ENCODE data around the gene TRAPPC2. TPM values are rescaled to one million over a fixed set of nuclear protein-coding genes. Genes with fewer than 3 reads are reported as not detected.

TRAPPC2 gene
- total RNA-seq, 2 experiments from 2014 or later, result 21.6 to 23.2 TPM

DNA sequence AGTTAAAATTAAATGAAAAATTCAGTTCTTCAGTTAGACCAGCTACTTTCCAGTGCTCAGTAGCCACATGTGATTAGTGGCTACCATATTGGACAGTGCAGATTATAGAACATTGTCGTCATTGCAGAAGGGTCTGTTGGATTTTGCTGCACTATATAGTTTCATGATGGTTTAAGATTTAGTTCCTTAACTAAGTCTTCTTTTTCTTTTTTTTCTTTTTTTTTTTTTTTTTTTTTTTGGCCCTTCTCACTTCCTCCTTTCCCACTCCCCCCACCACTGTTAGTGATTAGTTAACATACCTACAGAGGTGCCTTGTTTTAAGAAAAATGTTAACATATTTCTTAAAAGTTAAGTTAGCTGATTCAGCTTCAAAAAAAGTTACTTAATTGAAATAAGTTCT lies 36.4 kb downstream of the TRAPPC2 start:
- POLR2A ChIA-PET, result interaction anchor here (0.5 kb wide), 1 partner anchor 36 kb away, joined by 3 read pairs; no protein-coding TSS in a partner anchor
- Mint-ChIP-seq H3K4me3 (no peak overlapping the region), H3K4me1 (ENCODE audit: low read depth) (peaks cover 48% of the 10 kb centered on the region), H3K9me3 (ENCODE audit: insufficient read depth) (no peaks in the 10 kb centered on the region), H3K27me3 (ENCODE audit: low read depth) (no peaks in the 10 kb centered on the region), H3K27ac (no peak overlapping the region), H3K36me3 (ENCODE audit: low read depth) (peaks cover 18% of the 10 kb centered on the region)
- CTCF ChIA-PET, result interaction anchor here (1.4 to 1.5 kb wide), 2 partner anchors 22 to 334 kb away, joined by 3 to 4 read pairs; no protein-coding TSS in a partner anchor
- DNase-seq, result no peak
- ATAC-seq, result no peak

DNA sequence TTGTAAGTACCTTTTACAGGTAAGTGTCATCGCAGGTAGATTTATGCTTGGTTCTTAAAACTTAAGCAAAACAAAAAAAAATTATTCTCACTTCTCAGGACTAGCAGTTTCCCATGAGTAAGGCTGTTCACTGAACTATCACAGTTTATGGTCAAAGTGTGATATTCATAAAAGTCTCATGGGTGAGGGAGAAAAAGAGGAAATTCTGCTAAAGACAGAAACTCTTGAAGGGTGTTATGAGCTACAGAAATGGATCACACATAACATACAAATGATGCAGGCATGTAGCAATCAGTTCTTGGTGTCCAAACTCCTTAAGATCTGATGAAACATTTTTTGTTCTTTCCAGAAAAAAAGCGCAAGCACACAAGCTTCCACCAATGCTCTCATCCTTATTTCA lies 37.0 kb downstream of the TRAPPC2 start:
- no peaks in the 10 kb centered on the region for H3K27me3 Mint-ChIP-seq (ENCODE audit: low read depth)
- no peak overlapping the region for H3K4me3 Mint-ChIP-seq
- H3K4me1 Mint-ChIP-seq (ENCODE audit: low read depth), result peaks cover 53% of the 10 kb centered on the region
- POLR2A ChIA-PET, result interaction anchor here (0.5 kb wide), 1 partner anchor 36 kb away, joined by 3 read pairs; no protein-coding TSS in a partner anchor
- H3K27ac Mint-ChIP-seq, result peak overlapping the region; percentile 13
- CTCF ChIA-PET, result interaction anchor here (0.9 to 1.5 kb wide), 2 partner anchors 10 to 22 kb away, joined by 3 to 4 read pairs; no protein-coding TSS in a partner anchor
- H3K9me3 Mint-ChIP-seq (ENCODE audit: insufficient read depth), result no peaks in the 10 kb centered on the region
- no peak for ATAC-seq
- H3K36me3 Mint-ChIP-seq (ENCODE audit: low read depth), result peaks cover 18% of the 10 kb centered on the region
- DNase-seq, result no peak

DNA sequence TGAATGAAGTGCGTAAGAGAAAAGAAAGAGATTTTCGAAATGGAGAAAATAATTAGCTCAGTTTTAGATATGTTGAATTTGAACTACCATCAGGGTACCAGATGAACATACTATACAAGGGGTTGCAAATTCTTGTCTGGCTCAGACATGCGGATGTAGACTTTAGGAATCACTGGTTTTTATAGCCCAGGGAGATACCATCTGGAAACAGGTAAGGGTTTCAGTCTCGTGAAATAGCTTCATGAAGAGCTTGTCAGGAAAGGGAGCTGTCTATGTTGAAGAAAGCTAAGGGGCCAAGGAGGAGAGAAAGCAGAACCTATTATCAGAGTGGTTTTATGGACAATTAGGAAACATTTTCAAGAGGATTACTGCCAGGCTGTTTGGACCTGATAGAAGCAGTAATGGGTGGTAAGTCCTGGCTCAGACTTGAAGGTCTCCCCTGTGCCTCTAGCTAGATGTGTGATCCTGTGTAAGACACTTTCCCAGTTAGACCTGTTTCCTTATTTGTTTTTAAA lies 38.8 kb downstream of the TRAPPC2 start:
- Mint-ChIP-seq H3K4me1 (ENCODE audit: low read depth) (peaks cover 50% of the 10 kb centered on the region), H3K36me3 (ENCODE audit: low read depth) (peaks cover 17% of the 10 kb centered on the region), H3K27ac (no peak overlapping the region), H3K27me3 (ENCODE audit: low read depth) (no peaks in the 10 kb centered on the region), H3K9me3 (ENCODE audit: insufficient read depth) (no peaks in the 10 kb centered on the region), H3K4me3 (no peak overlapping the region)
- ChIA-PET POLR2A (interaction anchor here (1.5 kb wide), 1 partner anchor 39 kb away, joined by 3 read pairs; no protein-coding TSS in a partner anchor), CTCF (no interaction called here)
- DNase-seq (no peak), ATAC-seq (no peak)

DNA sequence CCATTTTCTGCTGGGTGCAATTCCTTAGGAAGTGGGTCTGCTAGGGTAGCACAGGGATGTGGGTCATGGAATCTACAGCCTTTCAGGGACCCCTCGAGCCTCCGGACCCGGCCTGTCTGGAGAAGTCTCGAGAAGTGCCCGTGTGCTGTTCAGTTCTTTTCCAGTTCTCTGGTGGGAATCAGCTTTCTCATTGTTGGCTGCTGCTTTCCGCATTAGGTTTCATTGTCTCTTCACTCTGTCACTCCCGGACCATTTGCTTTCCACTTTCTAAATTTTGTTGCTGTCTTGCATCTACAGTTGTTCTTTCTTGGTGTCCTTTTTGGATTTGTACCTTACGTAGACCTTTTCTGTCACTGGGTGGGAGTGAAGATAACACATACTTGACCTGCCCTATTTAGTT lies 39.4 kb downstream of the TRAPPC2 start:
- H3K36me3 Mint-ChIP-seq (ENCODE audit: low read depth), result peaks cover 21% of the 10 kb centered on the region
- CTCF ChIA-PET, result interaction anchor here (1.4 kb wide), 1 partner anchor 31 kb away, joined by 4 read pairs; no protein-coding TSS in a partner anchor
- peak overlapping the region; percentile 52 for H3K27ac Mint-ChIP-seq
- H3K9me3 Mint-ChIP-seq (ENCODE audit: insufficient read depth), result no peaks in the 10 kb centered on the region
- H3K4me3 Mint-ChIP-seq, result no peak overlapping the region
- ATAC-seq (no peak), DNase-seq (no peak)
- H3K27me3 Mint-ChIP-seq (ENCODE audit: low read depth), result no peaks in the 10 kb centered on the region
- POLR2A ChIA-PET, result interaction anchor here (0.6 kb wide), 1 partner anchor 40 kb away, joined by 3 read pairs; the partner anchor contains the start of genes OFD1 and TRAPPC2
- H3K4me1 Mint-ChIP-seq (ENCODE audit: low read depth), result peaks cover 56% of the 10 kb centered on the region

DNA sequence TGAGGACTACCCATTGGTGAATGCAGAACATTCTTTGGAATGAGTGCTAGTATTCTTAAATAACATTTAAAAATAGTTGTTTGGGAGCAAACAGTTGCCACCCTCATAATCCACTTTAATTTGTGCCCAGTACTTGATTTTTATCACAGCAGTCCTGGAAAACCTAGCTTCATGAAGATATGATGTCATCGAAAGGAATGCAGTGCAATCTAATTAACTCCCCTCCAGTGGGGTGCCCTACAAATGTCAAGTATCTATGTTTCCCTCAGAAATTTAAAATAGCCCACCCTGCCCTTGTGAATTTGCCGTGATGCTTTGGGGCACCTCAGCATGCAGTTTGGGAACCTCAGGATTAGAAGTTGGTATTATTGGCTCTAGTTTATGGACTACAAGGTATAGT lies 40.1 kb downstream of the TRAPPC2 start:
- Mint-ChIP-seq H3K36me3 (ENCODE audit: low read depth) (peaks cover 19% of the 10 kb centered on the region), H3K9me3 (ENCODE audit: insufficient read depth) (no peaks in the 10 kb centered on the region), H3K27ac (no peak overlapping the region), H3K4me1 (ENCODE audit: low read depth) (peaks cover 55% of the 10 kb centered on the region), H3K4me3 (no peak overlapping the region), H3K27me3 (ENCODE audit: low read depth) (no peaks in the 10 kb centered on the region)
- ChIA-PET CTCF (interaction anchor here (1.4 kb wide), 1 partner anchor 32 kb away, joined by 4 read pairs; no protein-coding TSS in a partner anchor), POLR2A (interaction anchor here (0.6 kb wide), 1 partner anchor 40 kb away, joined by 3 read pairs; the partner anchor contains the start of genes OFD1 and TRAPPC2)
- ATAC-seq (no peak), DNase-seq (no peak)

DNA sequence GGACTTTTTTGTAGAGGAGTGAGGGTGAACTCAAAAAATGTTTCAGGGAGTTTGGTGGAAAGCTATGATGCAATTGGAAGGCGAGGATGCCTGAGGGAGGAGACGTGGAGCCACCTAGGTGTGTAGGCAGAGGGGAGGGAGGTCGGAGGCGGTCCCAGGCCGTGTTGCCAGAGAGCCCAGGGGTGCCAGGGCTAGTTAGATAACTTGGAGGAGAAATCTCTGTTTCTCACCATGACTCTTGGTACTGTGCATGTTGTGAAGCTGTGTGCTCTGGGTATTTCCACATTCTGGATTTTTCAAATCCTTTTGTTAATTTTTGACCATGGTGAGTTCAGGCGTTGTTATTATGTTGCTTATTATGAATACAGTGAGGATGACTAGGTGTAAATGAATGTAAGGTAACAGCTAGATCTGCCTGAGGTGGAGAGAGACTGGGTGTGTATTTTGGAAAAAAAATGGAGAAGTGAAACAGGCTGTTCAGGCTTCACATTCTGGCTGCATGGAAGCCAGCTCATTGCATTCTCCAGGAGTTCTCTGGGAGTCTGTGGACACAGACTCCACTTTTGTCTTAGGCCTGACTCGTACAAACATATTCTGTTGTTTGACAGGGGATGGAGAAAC lies 41.0 kb downstream of the TRAPPC2 start:
- Mint-ChIP-seq H3K27ac (no peak overlapping the region), H3K9me3 (ENCODE audit: insufficient read depth) (no peaks in the 10 kb centered on the region), H3K36me3 (ENCODE audit: low read depth) (peaks cover 17% of the 10 kb centered on the region), H3K4me3 (no peak overlapping the region), H3K4me1 (ENCODE audit: low read depth) (peaks cover 53% of the 10 kb centered on the region), H3K27me3 (ENCODE audit: low read depth) (no peaks in the 10 kb centered on the region)
- ChIA-PET CTCF (no interaction called here), POLR2A (no interaction called here)
- DNase-seq (no peak), ATAC-seq (no peak)

DNA sequence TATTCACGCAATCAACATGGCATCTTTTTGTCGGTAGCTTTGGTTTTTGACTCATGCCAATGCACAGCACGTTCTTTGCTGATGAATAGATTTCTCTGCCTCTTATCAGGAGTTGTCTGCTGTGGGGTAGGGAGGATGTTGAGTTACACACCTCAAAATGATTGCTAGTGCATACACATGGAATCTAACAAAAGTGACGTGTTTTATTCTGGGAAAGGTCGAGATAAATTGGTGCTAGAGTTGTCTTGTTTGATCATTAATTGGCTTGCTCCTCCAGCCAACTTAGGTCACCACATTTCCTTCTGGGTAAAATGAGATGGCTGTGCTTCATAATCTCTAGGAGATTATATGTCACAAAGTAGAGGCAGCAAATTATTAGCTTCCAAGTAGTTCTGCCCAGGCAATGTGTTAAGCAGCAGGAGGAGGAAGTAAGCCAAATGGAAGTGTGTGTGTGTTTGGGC lies 41.6 kb downstream of the TRAPPC2 start:
- H3K9me3 Mint-ChIP-seq (ENCODE audit: insufficient read depth), result no peaks in the 10 kb centered on the region
- H3K4me1 Mint-ChIP-seq (ENCODE audit: low read depth), result peaks cover 59% of the 10 kb centered on the region
- ChIA-PET POLR2A (no interaction called here), CTCF (no interaction called here)
- no peak overlapping the region for H3K4me3 Mint-ChIP-seq
- H3K27me3 Mint-ChIP-seq (ENCODE audit: low read depth), result no peaks in the 10 kb centered on the region
- no peak overlapping the region for H3K27ac Mint-ChIP-seq
- DNase-seq, result no peak
- peaks cover 17% of the 10 kb centered on the region for H3K36me3 Mint-ChIP-seq (ENCODE audit: low read depth)
- ATAC-seq, result no peak

DNA sequence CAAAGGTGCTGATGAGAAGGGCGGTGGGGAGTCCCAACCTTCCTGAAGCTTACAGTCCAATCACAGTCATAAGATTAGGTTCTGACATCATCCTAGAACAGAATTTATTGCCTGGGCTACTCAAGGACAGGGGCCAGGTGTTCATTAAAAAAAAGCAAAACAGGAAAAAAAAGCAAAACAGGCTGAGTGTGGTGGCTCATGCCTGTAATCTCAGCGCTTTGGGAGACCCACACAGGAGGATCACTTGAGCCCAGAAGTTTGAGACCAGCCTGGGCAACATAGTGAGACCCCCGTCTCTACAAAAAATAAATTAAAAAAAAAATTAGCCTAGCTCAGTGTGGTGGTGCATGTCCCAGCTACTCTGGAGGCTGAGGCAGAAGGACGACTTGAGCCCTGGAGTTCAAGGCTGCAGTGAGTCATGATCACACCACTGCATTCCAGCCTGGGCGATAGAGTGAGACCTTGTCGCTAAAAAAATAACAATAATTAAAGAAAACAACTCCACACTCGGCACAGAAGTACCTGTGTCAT lies 42.5 kb downstream of the TRAPPC2 start:
- no peak for DNase-seq
- POLR2A ChIA-PET, result interaction anchor here (1.0 kb wide), 1 partner anchor 39 kb away, joined by 3 read pairs; the partner anchor contains the start of gene TCEANC
- Mint-ChIP-seq H3K36me3 (ENCODE audit: low read depth) (peaks cover 12% of the 10 kb centered on the region), H3K4me1 (ENCODE audit: low read depth) (peaks cover 58% of the 10 kb centered on the region), H3K9me3 (ENCODE audit: insufficient read depth) (no peaks in the 10 kb centered on the region), H3K27me3 (ENCODE audit: low read depth) (no peaks in the 10 kb centered on the region), H3K4me3 (no peak overlapping the region), H3K27ac (no peak overlapping the region)
- ATAC-seq, result no peak
- CTCF ChIA-PET, result no interaction called here

DNA sequence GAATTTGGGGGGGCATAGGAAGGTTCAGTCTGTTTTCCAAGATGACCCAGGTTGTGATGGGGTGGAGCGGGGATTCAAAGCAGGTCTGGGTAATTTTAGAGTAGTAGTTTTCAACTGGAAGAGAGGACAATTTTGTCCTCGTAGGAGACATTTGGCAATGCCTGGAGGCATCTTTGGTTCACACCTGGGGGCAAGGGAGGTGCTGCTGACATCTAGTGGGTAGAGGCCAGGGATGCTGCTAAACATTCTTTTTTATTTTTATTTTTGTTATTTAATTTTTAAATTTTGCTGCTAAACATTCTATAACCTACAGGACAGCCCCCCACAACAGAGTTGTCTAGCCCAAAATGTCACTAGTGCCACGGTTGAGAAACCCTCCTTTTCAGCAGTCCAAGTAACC lies 43.6 kb downstream of the TRAPPC2 start:
- H3K36me3 Mint-ChIP-seq (ENCODE audit: low read depth), result peaks cover 12% of the 10 kb centered on the region
- peak; percentile 21 for DNase-seq
- no peak overlapping the region for H3K27ac Mint-ChIP-seq
- ATAC-seq, result no peak
- no peaks in the 10 kb centered on the region for H3K9me3 Mint-ChIP-seq (ENCODE audit: insufficient read depth)
- POLR2A ChIA-PET, result interaction anchor here (0.7 kb wide), 1 partner anchor 30 kb away, joined by 4 read pairs; no protein-coding TSS in a partner anchor
- CTCF ChIA-PET, result no interaction called here
- peaks cover 56% of the 10 kb centered on the region for H3K4me1 Mint-ChIP-seq (ENCODE audit: low read depth)
- H3K27me3 Mint-ChIP-seq (ENCODE audit: low read depth), result no peaks in the 10 kb centered on the region
- H3K4me3 Mint-ChIP-seq, result peak overlapping the region; percentile 75

DNA sequence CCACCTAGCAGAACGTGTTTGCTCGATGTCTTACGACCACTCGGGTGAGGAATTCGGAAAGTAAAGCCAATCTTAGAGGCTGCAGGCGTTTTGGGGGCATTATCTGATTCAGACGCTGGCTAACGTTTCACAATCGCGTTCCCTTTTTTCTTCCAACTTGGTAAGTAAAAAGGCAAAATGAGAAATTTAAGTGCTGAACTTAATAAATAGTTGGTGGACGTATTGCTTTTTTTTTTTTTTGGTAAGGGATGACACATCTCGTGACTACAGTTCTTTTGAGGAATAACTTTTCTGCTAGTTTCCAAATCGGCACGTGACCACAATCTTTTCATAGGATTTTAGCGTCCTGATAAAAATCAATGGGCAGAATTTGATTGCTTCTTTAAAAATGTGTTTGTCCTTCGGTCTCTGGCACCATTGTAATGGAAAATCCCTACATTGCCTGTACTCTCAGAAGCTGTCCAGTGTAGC lies 44.6 kb downstream of the TRAPPC2 start:
- Mint-ChIP-seq H3K27me3 (ENCODE audit: low read depth) (no peaks in the 10 kb centered on the region), H3K4me1 (ENCODE audit: low read depth) (peaks cover 54% of the 10 kb centered on the region), H3K36me3 (ENCODE audit: low read depth) (peaks cover 8% of the 10 kb centered on the region), H3K9me3 (ENCODE audit: insufficient read depth) (no peaks in the 10 kb centered on the region), H3K4me3 (peak overlapping the region; percentile 75), H3K27ac (peak overlapping the region; percentile 81)
- ChIA-PET POLR2A (interaction anchor here (1.2 to 2.4 kb wide), 3 partner anchors 20 to 340 kb away, joined by 4 to 18 read pairs (median 7); partner anchors contain the start of genes GEMIN8, OFD1 and TRAPPC2), CTCF (no interaction called here)
- DNase-seq, result no peak
- no peak for ATAC-seq

DNA sequence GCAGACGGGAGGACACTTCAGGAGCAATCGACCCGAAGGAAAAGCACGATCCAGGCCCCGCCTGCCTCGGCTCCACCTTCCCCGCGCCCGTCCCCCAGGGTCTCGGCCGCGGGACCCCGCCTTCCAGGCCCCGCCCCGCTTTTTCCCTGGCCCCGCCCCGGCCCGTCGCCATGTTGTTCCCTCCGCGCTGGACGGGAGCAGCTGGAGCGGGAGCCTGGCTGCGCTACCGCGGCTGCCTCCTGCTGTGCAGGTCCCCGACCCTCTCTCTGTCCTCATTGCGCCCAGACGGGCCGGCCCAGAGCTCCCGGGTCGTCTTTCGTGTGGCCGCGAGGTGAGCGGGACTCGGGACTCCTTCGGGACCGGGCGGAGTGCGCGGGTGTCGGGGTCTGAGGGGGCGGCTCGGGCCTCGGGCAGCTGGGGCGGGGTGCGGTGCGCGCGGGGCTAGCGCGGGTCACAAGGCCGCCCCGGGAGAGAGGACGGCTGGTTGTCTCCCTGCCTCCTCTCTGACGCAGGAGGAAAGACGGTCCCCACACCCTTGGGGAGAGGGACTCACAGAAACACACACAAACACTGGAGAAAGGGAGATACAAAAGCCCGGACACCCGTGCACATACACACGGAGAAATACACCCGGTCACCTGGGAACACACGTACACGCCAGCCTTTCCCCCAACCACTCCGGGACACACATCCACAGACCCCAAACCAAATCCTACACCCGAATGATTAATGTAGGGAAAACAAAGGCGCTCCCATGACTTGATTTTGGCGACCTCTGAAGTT lies 45.3 kb downstream of the TRAPPC2 start, which contains the start of gene RAB9A:
TSS of gene RAB9A (plus strand) at position 171 of the 783 bp plus-strand sequence. CDS start 19,619 bp downstream, outside the sequence.
- ATAC-seq (peak; percentile 96), DNase-seq (peak; percentile 78)
- ChIA-PET POLR2A (interaction anchor here (1.0 to 2.4 kb wide), 5 partner anchors 20 to 341 kb away, joined by 4 to 18 read pairs (median 4); partner anchors contain the start of genes GEMIN8, OFD1, TCEANC and TRAPPC2), CTCF (interaction anchor here (1.2 to 1.4 kb wide), 2 partner anchors 19 to 182 kb away, joined by 4 to 5 read pairs; no protein-coding TSS in a partner anchor)
- H3K27me3 Mint-ChIP-seq (ENCODE audit: low read depth), result no peaks in the 10 kb centered on the region
- H3K36me3 Mint-ChIP-seq (ENCODE audit: low read depth), result peaks cover 8% of the 10 kb centered on the region
- H3K4me3 Mint-ChIP-seq, result peak within 1 kb of the TSS; percentile 75
- H3K4me1 Mint-ChIP-seq (ENCODE audit: low read depth), result peaks cover 48% of the 10 kb centered on the region
- peak within 1 kb of the TSS; percentile 81 for H3K27ac Mint-ChIP-seq
- no peaks in the 10 kb centered on the region for H3K9me3 Mint-ChIP-seq (ENCODE audit: insufficient read depth)

All from activated CD8-positive, alpha-beta T cell treated with anti-CD3 and anti-CD28 coated beads, Interleukin-2, amount 10 ng/mL, durations not matched to agents 7 days and 5 days (primary cell).